OCI-LY7 (cell line): ENCODE measurements around the gene ELAVL2. TPM values are rescaled to one million over a fixed set of nuclear protein-coding genes. Genes with fewer than 3 reads are reported as not detected.

Experiments
- BruUV-seq: library from RNA; stranded (reverse); fragments of 400-500 nt; replicated peaks from 2 replicates; lab custom pipeline; 2021; lab: Mats Ljungman, UMichigan
- CTCF ChIA-PET: fragments of 300-600 bp; sonication (Branson Sonifier 250); formaldehyde crosslinking; loops from one replicate; lab custom pipeline; 2022; ENCODE audit warnings: antibody characterized with exemption; ENCODE audit not compliant: unreplicated experiment; lab: Charles Lee
- POLR2A ChIA-PET: fragments of 300-600 bp; sonication (Branson Sonifier 250); formaldehyde crosslinking; loops from one replicate; lab custom pipeline; 2022; ENCODE audit warnings: antibody characterized with exemption; lab: Charles Lee
- DNase-seq: peaks from one replicate; pipeline ENCODE4 v3.0.0-alpha.2; 2015; ENCODE audit warnings: low spot score
- H2AFZ ChIP-seq: fragments of 200-600 bp; sonication (generic), shearing (Covaris generic); 2 replicates; pipeline ENCODE4 v1.6.1; 2014; ENCODE audit warnings: mild to moderate bottlenecking, antibody characterized with exemption, low read length, moderate library complexity
- H3K27ac ChIP-seq: fragments of 200-600 bp; sonication (generic); 2 replicates; pipeline ENCODE4 v1.5.1; 2014; ENCODE audit warnings: mixed run types, low read depth, mild to moderate bottlenecking, moderate library complexity, low read length, inconsistent platforms; ENCODE audit not compliant: poor library complexity, severe bottlenecking
- H3K36me3 ChIP-seq: fragments of 200-600 bp; sonication (generic); 2 replicates; pipeline ENCODE4 v1.6.1; 2014; ENCODE audit warnings: mild to moderate bottlenecking, antibody characterized with exemption, low read length, moderate library complexity, mixed read lengths; ENCODE audit not compliant: insufficient read depth
- H3K4me1 ChIP-seq: fragments of 200-600 bp; sonication (generic); 2 replicates; pipeline ENCODE4 v1.5.1; 2014; ENCODE audit warnings: mild to moderate bottlenecking, low read length; ENCODE audit not compliant: insufficient read depth, poor library complexity, severe bottlenecking
- H3K4me2 ChIP-seq: fragments of 200-600 bp; sonication (generic); 2 replicates; pipeline ENCODE4 v1.6.1; 2014; ENCODE audit warnings: mild to moderate bottlenecking, low read length
- H3K4me3 ChIP-seq: fragments of 200-600 bp; sonication (generic); 2 replicates; pipeline ENCODE4 v1.5.1; 2014; ENCODE audit warnings: mild to moderate bottlenecking, low read depth, low read length; ENCODE audit not compliant: poor library complexity, severe bottlenecking
- H3K79me2 ChIP-seq: fragments of 200-600 bp; sonication (generic); 2 replicates; pipeline ENCODE4 v1.6.1; 2016; ENCODE audit warnings: low read depth, mild to moderate bottlenecking, low read length, moderate library complexity, mixed read lengths; ENCODE audit not compliant: insufficient read depth
- H3K9me2 ChIP-seq: fragments of 200-600 bp; sonication (generic); 2 replicates; pipeline ENCODE4 v1.6.1; 2016; ENCODE audit warnings: mild to moderate bottlenecking, low read length, mixed read lengths; ENCODE audit not compliant: insufficient read depth
- H3K9me3 ChIP-seq: fragments of 200-600 bp; sonication (generic); 2 replicates; pipeline ENCODE4 v1.6.1; 2014; ENCODE audit warnings: mild to moderate bottlenecking, mixed run types, low read length, mixed read lengths
- H4K20me1 ChIP-seq: fragments of 200-600 bp; sonication (generic); 2 replicates; pipeline ENCODE4 v1.6.1; 2014; ENCODE audit warnings: mild to moderate bottlenecking, antibody characterized with exemption, low read length, moderate library complexity, mixed read lengths; ENCODE audit not compliant: insufficient read depth
- CTCF ChIP-seq: fragments of 200-600 bp; sonication (generic); conservative IDR thresholded peaks from 2 replicates; pipeline ENCODE4 v1.5.1; 2014; ENCODE audit warnings: mild to moderate bottlenecking, antibody characterized with exemption, low read length, moderate library complexity, mixed read lengths
- EZH2phosphoT487 ChIP-seq: fragments of 200-600 bp; sonication (generic); IDR thresholded peaks from 2 replicates; pipeline ENCODE4 v1.6.1; 2018; ENCODE audit warnings: low read depth, borderline replicate concordance, mild to moderate bottlenecking, mixed run types, antibody characterized with exemption, low read length, moderate library complexity, mixed read lengths
- intact Hi-C: fragments of 100-400 bp; cut with micrococcal nuclease; formaldehyde crosslinking; loops from one replicate; pipeline ENCODE4 v1.10.0; 2022; ENCODE audit not compliant: unreplicated experiment
- total RNA-seq, 2 experiments: library from RNA; depleted of rRNA in 1 of 2; stranded (reverse); fragments of >200 nt in 1 of 2; shearing (Covaris generic) in 1 of 2; gene quantifications; 2 replicates each; pipeline ENCODE4 v1.2.3, GENCODE V29; 2014 to 2022

The ELAVL2 gene
- total RNA-seq, 2 experiments from 2014 or later, result not detected

- no TSS peak for BruUV-seq
- intact Hi-C loops, result no loop called here
- ChIA-PET CTCF (no interaction called here), POLR2A (interaction anchor here (0.5 kb wide), 1 partner anchor 328 kb away, joined by 3 read pairs; no protein-coding TSS in a partner anchor)
- Histone ChIP-seq H3K4me3 (no peak overlapping the region), H3K4me2 (no peak overlapping the region), H3K9me3 (no peaks in the 10 kb centered on the region), H3K27ac (no peak overlapping the region), H3K36me3 (no peaks in the 10 kb centered on the region), H3K4me1 (no peaks in the 10 kb centered on the region), H3K9me2 (no peaks in the 10 kb centered on the region), H2AFZ (no peak overlapping the region), H4K20me1 (no peaks in the 10 kb centered on the region), H3K79me2 (no peaks in the 10 kb centered on the region)
- TF ChIP-seq EZH2phosphoT487 (no peak), CTCF (no peak)
- no peak for DNase-seq
These were observed 104.6 kb downstream of the ELAVL2 start for GRCh38 chr9:23721466-23721865.

DNA sequence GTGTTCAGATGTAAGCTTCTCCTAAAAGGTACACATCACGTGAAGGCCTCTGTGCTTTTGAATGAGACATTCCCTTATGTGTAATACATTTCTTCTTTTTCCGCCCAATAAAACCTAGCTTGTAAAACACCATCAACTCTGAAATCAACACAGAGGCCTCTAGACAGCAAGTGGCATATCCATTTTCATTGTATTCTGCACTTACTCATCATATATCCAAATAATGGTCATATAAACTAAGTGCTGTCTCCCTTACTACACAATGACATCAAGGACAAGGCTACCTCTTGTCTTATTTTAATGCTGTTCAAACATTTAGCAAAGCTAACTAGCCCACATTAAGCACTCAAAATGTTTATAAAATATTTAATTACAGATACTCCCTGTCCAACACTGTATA, 108.5 kb downstream of the ELAVL2 start:
- CTCF ChIA-PET, result no interaction called here
- no peak for DNase-seq
- H3K79me2 ChIP-seq, result no peaks in the 10 kb centered on the region
- no peaks in the 10 kb centered on the region for H3K9me2 ChIP-seq
- H3K27ac ChIP-seq, result no peak overlapping the region
- no TSS peak for BruUV-seq
- no peaks in the 10 kb centered on the region for H3K4me1 ChIP-seq
- TF ChIP-seq CTCF (no peak), EZH2phosphoT487 (no peak)
- H4K20me1 ChIP-seq, result no peaks in the 10 kb centered on the region
- H2AFZ ChIP-seq, result no peak overlapping the region
- no peak overlapping the region for H3K4me2 ChIP-seq
- intact Hi-C loops, result no loop called here
- H3K36me3 ChIP-seq, result no peaks in the 10 kb centered on the region
- H3K4me3 ChIP-seq, result no peak overlapping the region
- POLR2A ChIA-PET, result interaction anchor here (0.6 kb wide), 1 partner anchor 240 kb away, joined by 3 read pairs; no protein-coding TSS in a partner anchor
- H3K9me3 ChIP-seq, result no peaks in the 10 kb centered on the region

- Histone ChIP-seq H3K9me3 (no peaks in the 10 kb centered on the region), H3K79me2 (no peaks in the 10 kb centered on the region), H2AFZ (no peak overlapping the region), H3K9me2 (no peaks in the 10 kb centered on the region), H4K20me1 (no peaks in the 10 kb centered on the region), H3K4me2 (no peak overlapping the region), H3K4me1 (no peaks in the 10 kb centered on the region), H3K36me3 (no peaks in the 10 kb centered on the region), H3K27ac (no peak overlapping the region), H3K4me3 (no peak overlapping the region)
- no peak for DNase-seq
- BruUV-seq, result no TSS peak
- intact Hi-C loops, result no loop called here
- POLR2A ChIA-PET, result no interaction called here
- CTCF ChIA-PET, result no interaction called here
- TF ChIP-seq CTCF (no peak), EZH2phosphoT487 (no peak)
These were observed 118.8 kb downstream of the ELAVL2 start for GRCh38 chr9:23707249-23707648.
